Parathyroid adenoma (tissue), 2 donors: ENCODE measurements around the gene CFAP53.
"Not testable (repeated sequence)": the region's sequence is repeated elsewhere in the genome, so short reads cannot be mapped to it uniquely, and the experiment has no call there.

Experiments used
- H2AFZ ChIP-seq: fragments of 300-600 bp; sonication (generic); one replicate; pipeline ENCODE4 v1.7.0; 2017; ENCODE audit warnings: antibody characterized with exemption, mild to moderate bottlenecking
- H3K27ac ChIP-seq: fragments of 300-600 bp; sonication (generic); one replicate; pipeline ENCODE4 v1.7.0; 2017
- H3K27me3 ChIP-seq: fragments of 300-600 bp; sonication (generic); one replicate; pipeline ENCODE4 v1.7.0; 2017; ENCODE audit warnings: low read length; ENCODE audit not compliant: control insufficient read depth, insufficient read depth
- H3K36me3 ChIP-seq: fragments of 300-600 bp; sonication (generic); one replicate; pipeline ENCODE4 v1.7.0; 2017; ENCODE audit warnings: low read length; ENCODE audit not compliant: control insufficient read depth, insufficient read depth
- H3K4me1 ChIP-seq: fragments of 300-600 bp; sonication (generic); one replicate; pipeline ENCODE4 v1.7.0; 2017; ENCODE audit warnings: control low read depth
- H3K4me2 ChIP-seq: fragments of 300-600 bp; sonication (generic); one replicate; pipeline ENCODE4 v1.7.0; 2017; ENCODE audit warnings: low read length
- H3K4me3 ChIP-seq: fragments of 300-600 bp; sonication (generic); one replicate; pipeline ENCODE4 v1.7.0; 2017; ENCODE audit warnings: low read depth, low read length
- H3K79me2 ChIP-seq: fragments of 300-600 bp; sonication (generic); one replicate; pipeline ENCODE4 v1.7.0; 2017; ENCODE audit warnings: control low read depth
- H3K9ac ChIP-seq: fragments of 300-600 bp; sonication (generic); one replicate; pipeline ENCODE4 v1.7.0; 2017; ENCODE audit warnings: mild to moderate bottlenecking
- H3K9me3 ChIP-seq: fragments of 300-600 bp; sonication (generic); one replicate; pipeline ENCODE4 v1.7.0; 2017; ENCODE audit warnings: low read length; ENCODE audit not compliant: control insufficient read depth
- TF ChIP-seq, protein P1 (sequence below): fragments of 300-600 bp; sonication (generic); IDR thresholded peaks from one replicate; pipeline ENCODE4 v1.7.0; 2017; ENCODE audit warnings: antibody characterized with exemption, mild to moderate bottlenecking
- donor health status: primary hyperparathyroidism.

The CFAP53 gene

DNA sequence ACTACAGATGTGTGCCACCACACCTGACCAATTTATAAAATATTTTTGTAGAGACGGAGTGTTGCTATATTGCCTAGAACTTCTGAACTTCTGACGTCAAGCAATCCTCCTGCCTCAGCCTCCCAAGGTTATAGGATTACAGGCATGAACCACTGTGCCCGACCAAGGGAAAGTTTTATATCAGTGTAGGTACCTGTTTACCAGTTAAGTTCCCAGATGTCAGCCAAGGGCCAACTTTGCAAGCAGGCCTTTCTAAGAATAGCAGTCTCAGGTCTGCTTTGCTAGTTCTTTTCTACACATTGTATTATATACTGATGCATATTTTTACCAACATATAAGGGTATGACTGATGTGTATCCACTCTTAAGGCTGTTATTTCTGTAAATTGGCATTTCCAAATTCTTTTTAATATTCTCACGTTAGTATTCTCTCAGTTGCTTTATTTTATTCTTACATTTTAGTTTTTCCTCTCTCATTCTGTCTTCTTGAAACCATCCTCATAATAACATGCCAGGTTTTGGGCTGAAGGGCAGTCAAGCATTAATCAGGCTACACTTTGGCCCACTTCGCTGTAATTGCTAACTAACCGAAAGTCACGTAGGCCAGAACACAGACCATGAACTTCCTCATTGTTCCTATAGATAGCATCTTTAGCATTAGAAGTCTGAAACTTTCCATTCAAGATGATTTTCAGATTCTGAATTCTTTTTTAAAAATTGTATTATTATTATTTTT, 46.2 kb upstream of the CFAP53 start:
- Histone ChIP-seq H3K27ac (peak overlapping the region; percentile 55), H3K4me2 (no peak overlapping the region), H2AFZ (peak overlapping the region; percentile 45), H3K4me3 (no peak overlapping the region), H3K9me3 (no peaks in the 10 kb centered on the region), H3K4me1 (peaks cover 21% of the 10 kb centered on the region), H3K79me2 (no peaks in the 10 kb centered on the region), H3K27me3 (no peaks in the 10 kb centered on the region), H3K9ac (no peak overlapping the region), H3K36me3 (no peaks in the 10 kb centered on the region)
- TF ChIP-seq, protein P1, sequence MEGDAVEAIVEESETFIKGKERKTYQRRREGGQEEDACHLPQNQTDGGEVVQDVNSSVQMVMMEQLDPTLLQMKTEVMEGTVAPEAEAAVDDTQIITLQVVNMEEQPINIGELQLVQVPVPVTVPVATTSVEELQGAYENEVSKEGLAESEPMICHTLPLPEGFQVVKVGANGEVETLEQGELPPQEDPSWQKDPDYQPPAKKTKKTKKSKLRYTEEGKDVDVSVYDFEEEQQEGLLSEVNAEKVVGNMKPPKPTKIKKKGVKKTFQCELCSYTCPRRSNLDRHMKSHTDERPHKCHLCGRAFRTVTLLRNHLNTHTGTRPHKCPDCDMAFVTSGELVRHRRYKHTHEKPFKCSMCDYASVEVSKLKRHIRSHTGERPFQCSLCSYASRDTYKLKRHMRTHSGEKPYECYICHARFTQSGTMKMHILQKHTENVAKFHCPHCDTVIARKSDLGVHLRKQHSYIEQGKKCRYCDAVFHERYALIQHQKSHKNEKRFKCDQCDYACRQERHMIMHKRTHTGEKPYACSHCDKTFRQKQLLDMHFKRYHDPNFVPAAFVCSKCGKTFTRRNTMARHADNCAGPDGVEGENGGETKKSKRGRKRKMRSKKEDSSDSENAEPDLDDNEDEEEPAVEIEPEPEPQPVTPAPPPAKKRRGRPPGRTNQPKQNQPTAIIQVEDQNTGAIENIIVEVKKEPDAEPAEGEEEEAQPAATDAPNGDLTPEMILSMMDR: no peak

DNA sequence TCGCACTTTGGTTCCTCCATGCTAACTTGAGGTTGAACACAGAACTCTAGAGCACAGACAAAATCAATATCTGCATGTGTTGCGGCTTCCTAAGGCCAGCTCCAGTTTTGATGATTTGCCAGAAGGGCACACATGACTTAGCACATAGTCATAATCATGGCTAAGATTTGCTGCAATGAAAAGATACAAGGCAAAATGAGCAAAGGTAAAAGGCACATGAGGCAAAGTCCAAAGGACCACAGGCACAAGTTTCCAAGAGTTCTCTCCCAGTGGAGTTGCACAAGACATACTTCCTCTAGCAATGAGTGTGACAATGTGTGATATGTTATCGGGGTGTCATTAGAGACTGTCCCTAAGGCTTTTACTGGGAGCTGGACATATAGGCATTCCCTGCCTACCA, 45.4 kb upstream of the CFAP53 start:
- Histone ChIP-seq H3K4me3 (no peak overlapping the region), H3K4me1 (peaks cover 21% of the 10 kb centered on the region), H3K9me3 (no peaks in the 10 kb centered on the region), H2AFZ (peak overlapping the region; percentile 21), H3K27me3 (no peaks in the 10 kb centered on the region), H3K4me2 (no peak overlapping the region), H3K79me2 (no peaks in the 10 kb centered on the region), H3K27ac (peak overlapping the region; percentile 55), H3K36me3 (no peaks in the 10 kb centered on the region), H3K9ac (no peak overlapping the region)
- TF ChIP-seq, protein P1: no peak

DNA sequence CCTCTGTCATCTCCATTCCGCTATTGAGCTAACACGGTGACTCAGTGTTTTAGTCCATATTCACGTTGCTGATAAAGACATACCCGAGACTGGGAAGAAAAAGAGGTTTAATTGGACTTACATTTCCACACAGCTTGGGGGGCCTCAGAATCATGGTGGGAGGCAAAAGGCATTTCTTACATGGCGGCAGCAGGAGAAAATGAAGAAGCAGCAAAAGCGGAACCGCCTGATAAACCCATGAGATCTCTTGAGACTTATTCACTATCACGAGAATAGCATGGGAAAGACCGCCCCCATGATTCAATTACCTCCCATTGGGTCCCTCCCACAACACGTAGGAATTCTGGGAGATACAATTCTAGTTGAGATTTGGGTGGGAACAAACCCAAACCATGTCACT, 43.8 kb upstream of the CFAP53 start:
- Histone ChIP-seq H3K4me1 (peaks cover 21% of the 10 kb centered on the region), H3K4me2 (no peak overlapping the region), H3K4me3 (no peak overlapping the region), H3K36me3 (no peaks in the 10 kb centered on the region), H2AFZ (no peak overlapping the region), H3K27me3 (no peaks in the 10 kb centered on the region), H3K79me2 (no peaks in the 10 kb centered on the region), H3K27ac (no peak overlapping the region), H3K9ac (no peak overlapping the region), H3K9me3 (no peaks in the 10 kb centered on the region)
- TF ChIP-seq, protein P1: no peak

DNA sequence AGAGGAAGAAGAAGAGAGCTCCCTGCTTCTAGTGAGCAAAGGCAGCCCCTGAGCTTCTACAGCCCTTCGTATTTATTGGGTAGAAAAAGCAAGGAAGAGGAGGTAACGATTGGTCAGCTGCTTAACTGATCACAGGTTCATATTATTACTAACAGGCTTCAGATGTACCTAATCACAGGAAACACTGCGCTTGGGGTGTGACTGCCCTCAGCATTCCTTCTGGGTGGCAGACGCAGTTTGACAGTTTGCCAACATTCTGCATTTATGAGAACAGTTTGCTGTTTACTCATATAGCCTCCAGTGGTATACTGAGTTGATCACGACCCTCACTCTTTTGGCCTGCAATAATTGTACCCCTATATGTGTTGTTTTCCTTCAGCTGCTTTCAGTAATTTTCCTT, 42.6 kb upstream of the CFAP53 start:
- H3K4me3 ChIP-seq, H3K79me2 ChIP-seq, H3K9me3 ChIP-seq, H3K9ac ChIP-seq, H3K27me3 ChIP-seq, H3K36me3 ChIP-seq, H2AFZ ChIP-seq, H3K27ac ChIP-seq, H3K4me2 ChIP-seq: not testable (repeated sequence)
- peaks cover 21% of the 10 kb centered on the region for H3K4me1 ChIP-seq

DNA sequence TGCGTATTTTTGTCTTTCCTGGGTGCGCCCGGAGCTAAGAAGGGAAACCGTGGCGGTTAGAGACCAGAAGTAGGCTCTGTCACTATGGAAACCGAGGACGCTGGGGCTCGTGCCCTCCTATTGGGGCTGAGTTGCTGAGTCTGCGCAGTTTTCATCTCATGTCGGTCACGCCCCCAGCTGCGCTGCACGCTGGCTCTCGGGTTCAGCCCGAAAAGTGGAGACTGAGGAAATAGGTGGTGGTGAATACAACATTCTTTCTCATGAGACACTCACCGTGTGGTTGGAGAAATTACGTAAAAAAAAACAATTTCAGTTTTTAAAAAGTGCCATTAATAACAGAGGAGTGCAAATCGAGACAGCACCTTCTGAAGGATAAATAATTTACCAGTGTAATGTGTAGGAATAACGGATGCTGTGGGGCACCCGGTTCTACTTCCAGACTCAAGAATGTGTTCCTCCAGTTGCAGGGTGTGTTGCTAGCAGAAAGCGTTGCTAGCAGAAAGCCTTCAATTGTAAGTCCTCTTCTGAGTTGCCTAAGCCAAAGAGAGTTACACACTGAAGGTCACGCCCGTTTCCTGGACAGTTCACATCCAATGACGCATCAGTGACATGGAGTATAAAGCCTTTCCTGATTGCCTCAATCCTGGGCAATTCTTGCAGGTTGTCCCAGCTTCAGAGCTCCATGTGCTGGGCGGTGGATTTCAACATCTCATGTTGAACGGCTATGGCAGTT, 41.6 kb upstream of the CFAP53 start:
- Histone ChIP-seq H3K9ac (no peak overlapping the region), H3K79me2 (no peaks in the 10 kb centered on the region), H3K9me3 (no peaks in the 10 kb centered on the region), H2AFZ (peak overlapping the region; percentile 76), H3K27ac (peak overlapping the region; percentile 67), H3K27me3 (no peaks in the 10 kb centered on the region), H3K4me1 (peaks cover 21% of the 10 kb centered on the region), H3K36me3 (no peaks in the 10 kb centered on the region), H3K4me3 (peak overlapping the region; percentile 67), H3K4me2 (peak overlapping the region; percentile 76)
- TF ChIP-seq, protein P1: no peak
